Smooth muscle cell of the brain vasculature (primary cell): Measurements from ENCODE around the gene ABR.
"Not testable (repeated sequence)": the region's sequence is repeated elsewhere in the genome, so short reads cannot be mapped to it uniquely, and the experiment has no call there.

Source experiments
- DNase-seq: peaks from one replicate; pipeline ENCODE4 v3.0.0-alpha.2; 2012; ENCODE audit warnings: low read depth, low spot score

The ABR gene

GRCh38 chr17:1095090-1095852 is 84.5 kb downstream of the ABR start:
- no peak for DNase-seq

GRCh38 chr17:1094591-1094990 is 85.2 kb downstream of the ABR start:
- no peak for DNase-seq

GRCh38 chr17:1091900-1092299 is 87.9 kb downstream of the ABR start:
- no peak for DNase-seq

GRCh38 chr17:1091190-1091534 is 88.6 kb downstream of the ABR start:
- no peak for DNase-seq

- no peak for DNase-seq
Observed at GRCh38 chr17:1090465-1091189, 89.2 kb downstream of the ABR start.

GRCh38 chr17:1089915-1090314 is 89.9 kb downstream of the ABR start:
- DNase-seq, result no peak

- no peak for DNase-seq
Observed at GRCh38 chr17:1087381-1088241, 92.2 kb downstream of the ABR start.

- no peak for DNase-seq
Observed at GRCh38 chr17:1083451-1084187, 96.2 kb downstream of the ABR start.

- DNase-seq, result no peak
Observed at GRCh38 chr17:1082579-1082978, 97.2 kb downstream of the ABR start.

- DNase-seq, result no peak
Observed at GRCh38 chr17:1078831-1079561, 100.8 kb downstream of the ABR start.

- DNase-seq, result no peak
Observed at GRCh38 chr17:1077986-1078711, 101.6 kb downstream of the ABR start.

GRCh38 chr17:1077581-1077985 is 102.2 kb downstream of the ABR start:
- no peak for DNase-seq

- no peak for DNase-seq
Observed at GRCh38 chr17:1076982-1077302, 102.8 kb downstream of the ABR start.

GRCh38 chr17:1076299-1076981 is 103.3 kb downstream of the ABR start:
- no peak for DNase-seq

- DNase-seq, result no peak
Observed at GRCh38 chr17:1074886-1075605, 104.7 kb downstream of the ABR start.

GRCh38 chr17:1073963-1074625 is 105.7 kb downstream of the ABR start:
- DNase-seq, result not testable (repeated sequence)

- no peak for DNase-seq
Observed at GRCh38 chr17:1073241-1073962, 106.4 kb downstream of the ABR start.

- no peak for DNase-seq
Observed at GRCh38 chr17:1072551-1072961, 107.2 kb downstream of the ABR start.
